HG02759 (cell line): Measurements from ENCODE around the gene ADCY1.

Source experiments
- ATAC-seq: cut with Tn5 transposase; IDR thresholded peaks from one replicate; pipeline ENCODE4 v1.9.1; 2021; ENCODE audit warnings: mild to moderate bottlenecking, moderate library complexity; ENCODE audit not compliant: unreplicated experiment

ADCY1 gene

GRCh38 chr7:45623157-45623556 lies 49.0 kb downstream of the ADCY1 start:
- no peak for ATAC-seq

- no peak for ATAC-seq
Measured at GRCh38 chr7:45623740-45624391, 49.7 kb downstream of the ADCY1 start.

GRCh38 chr7:45624392-45624760 lies 50.2 kb downstream of the ADCY1 start:
- no peak for ATAC-seq

GRCh38 chr7:45625067-45625466 lies 50.9 kb downstream of the ADCY1 start:
- no peak for ATAC-seq

GRCh38 chr7:45625714-45626440 lies 51.7 kb downstream of the ADCY1 start:
- ATAC-seq = no peak

- no peak for ATAC-seq
Measured at GRCh38 chr7:45626441-45627430, 52.6 kb downstream of the ADCY1 start.

- ATAC-seq = no peak
Measured at GRCh38 chr7:45627691-45628456, 53.7 kb downstream of the ADCY1 start.

DNA sequence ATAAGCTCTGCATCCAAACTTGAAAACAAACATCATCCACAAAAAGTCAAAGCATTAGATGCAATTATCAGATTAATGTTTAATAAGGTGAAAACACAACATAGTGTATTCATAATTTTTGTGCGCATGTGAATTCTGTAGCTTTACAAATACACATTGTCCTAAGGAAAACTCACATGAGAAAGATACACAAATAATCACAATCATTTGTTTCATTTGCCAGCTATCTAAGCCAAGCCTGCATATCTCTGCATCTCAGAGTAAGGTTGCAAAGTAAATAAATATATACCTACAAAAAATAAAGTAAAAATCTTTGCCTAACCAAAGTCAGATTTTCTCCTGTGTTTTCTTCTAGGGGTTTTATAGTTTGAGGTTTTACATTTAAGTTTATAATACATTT lies 57.4 kb downstream of the ADCY1 start:
- ATAC-seq = no peak

DNA sequence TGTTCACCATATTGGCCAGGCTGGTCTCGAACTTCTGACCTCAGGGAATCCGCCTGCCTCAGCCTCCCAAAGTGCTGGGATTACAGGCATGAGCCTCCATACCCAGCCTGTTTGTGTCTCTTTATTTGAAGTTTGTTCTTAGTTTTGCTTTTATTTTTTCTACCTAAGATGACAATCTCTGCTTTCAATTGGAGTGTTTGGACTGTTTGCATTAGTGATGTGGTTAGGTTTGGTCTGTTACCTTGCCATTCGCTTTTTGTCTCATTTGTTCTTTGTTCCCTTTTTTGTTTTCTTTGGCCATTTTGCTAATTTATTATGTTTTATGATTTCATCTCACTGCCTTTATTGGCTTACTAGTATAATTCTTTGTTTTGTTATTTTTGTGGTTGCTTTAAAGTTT lies 62.6 kb downstream of the ADCY1 start:
- no peak for ATAC-seq

DNA sequence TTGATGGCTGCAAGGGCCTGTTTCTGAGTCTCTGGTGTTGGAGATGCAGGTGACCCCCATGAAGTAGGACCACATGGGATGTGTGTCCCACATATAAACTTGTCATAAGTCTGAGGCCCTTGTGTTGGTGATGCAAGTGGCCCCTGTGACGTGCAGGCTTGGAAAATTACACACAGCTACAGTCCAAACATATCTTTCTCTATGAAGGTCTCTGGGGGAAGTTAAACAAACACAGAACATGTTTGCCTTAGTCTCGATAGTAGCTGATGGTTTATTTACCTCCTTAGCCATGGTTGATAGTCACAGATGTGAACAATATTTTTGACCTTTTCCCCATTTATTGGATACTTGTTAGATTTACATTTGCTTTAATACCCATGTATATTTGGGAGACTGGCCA lies 64.7 kb downstream of the ADCY1 start:
- no peak for ATAC-seq

- no peak for ATAC-seq
Measured at GRCh38 chr7:45642044-45642443, 67.9 kb downstream of the ADCY1 start.

- peak; percentile 59 for ATAC-seq
Measured at GRCh38 chr7:45643630-45644029, 69.5 kb downstream of the ADCY1 start.

- no peak for ATAC-seq
Measured at GRCh38 chr7:45644237-45644636, 70.1 kb downstream of the ADCY1 start.

DNA sequence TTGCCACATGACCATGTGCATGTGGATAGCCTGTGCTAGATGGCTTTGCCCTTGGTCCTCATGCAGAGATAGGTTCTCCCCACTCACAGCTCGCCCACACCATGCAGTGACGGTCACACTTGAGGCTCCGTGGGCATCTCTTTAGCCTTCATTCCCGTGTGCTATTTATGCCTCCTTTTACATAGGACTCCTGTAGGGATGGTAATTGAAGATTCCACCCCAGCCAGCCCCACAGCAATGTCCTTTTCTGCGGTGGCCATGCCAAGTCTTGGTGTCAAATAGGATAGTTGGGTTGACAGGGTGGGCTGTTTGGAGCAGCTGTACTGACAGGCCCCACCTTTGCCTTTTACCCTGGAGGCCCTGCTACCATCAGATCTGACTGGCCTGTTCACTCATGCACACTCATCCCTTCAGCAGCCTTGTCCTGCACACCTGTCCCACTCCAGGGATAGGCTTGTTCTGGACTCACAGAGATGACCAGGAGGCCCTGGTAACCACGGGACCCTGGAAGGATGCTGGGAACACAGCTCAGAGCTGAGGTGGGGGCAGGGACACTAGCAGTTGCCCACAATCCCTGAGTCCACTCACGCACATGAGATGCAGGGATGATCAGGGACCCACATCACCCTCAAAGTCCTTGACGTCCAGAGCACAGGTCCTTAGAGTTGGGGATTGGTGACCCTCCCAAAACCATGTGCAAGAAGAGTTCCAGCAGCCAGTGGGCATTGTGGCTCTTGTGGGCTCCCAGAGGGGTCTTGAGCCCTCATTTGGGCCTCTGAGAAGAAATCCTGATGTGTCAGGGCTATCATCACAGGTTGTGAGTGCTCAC lies 71.2 kb downstream of the ADCY1 start:
- no peak for ATAC-seq

GRCh38 chr7:45646207-45646821 lies 72.1 kb downstream of the ADCY1 start:
- ATAC-seq = no peak

DNA sequence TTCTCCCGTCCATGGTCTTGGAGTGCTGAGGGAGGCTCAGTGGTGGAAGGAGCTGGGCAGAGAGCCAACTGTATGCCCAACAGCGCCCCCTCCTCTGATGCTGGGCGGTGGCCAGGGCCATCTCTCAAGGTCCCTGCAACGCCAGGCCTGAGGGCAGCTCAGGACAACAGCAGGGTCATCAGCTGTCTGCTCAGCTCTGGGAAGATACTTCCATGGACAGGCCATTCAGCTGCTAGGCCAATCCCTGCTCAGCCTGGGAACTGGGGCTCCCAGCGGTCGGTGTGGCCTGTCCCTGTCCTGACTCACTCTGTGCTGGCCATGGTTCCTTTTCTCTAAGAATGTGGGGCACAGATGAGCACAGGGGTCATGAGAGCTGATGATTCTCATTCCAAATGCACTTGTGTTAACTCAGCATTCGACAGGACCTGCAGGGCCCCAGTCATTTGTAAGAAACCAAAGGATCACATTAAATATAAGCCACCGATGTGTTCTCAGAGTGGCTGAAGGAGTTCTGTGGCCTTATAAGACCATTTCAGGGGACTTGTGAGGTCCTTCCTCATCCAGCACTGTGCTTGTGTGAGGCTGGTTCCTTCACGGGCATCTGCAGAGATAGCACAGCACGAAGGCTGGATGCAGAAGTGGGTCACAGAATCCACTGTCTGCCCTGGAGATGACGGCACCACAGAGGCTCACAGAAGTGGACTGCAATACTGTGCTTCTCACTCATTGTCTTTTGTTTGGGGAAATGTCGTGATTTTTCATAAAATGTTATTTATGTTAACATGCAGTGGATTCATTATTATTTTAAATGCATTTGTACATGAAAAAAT lies 73.0 kb downstream of the ADCY1 start:
- ATAC-seq = no peak

GRCh38 chr7:45647967-45648670 lies 74.0 kb downstream of the ADCY1 start:
- ATAC-seq = no peak

- no peak for ATAC-seq
Measured at GRCh38 chr7:45648671-45648995, 74.5 kb downstream of the ADCY1 start.
